Endometrial microvascular endothelial cells (primary cell): ENCODE data around the gene FALEC. TPM values are rescaled to one million over a fixed set of nuclear protein-coding genes. Genes with fewer than 3 reads are reported as not detected.
"Not testable (repeated sequence)": the region's sequence is repeated elsewhere in the genome, so short reads cannot be mapped to it uniquely, and the experiment has no call there.

ENCODE experiments used
- in situ Hi-C: cut with HindIII; loops from 2 replicates; pipeline ENCODE4 v1.10.0; 2017; ENCODE audit warnings: low sequenced_read_pairs, low pct_unique_long_range_greater_than_20kb; ENCODE audit errors: inconsistent ontology term
- total RNA-seq: library from RNA; depleted of rRNA; stranded (reverse); fragments of >200 nt; gene quantifications from one replicate; pipeline ENCODE4 v1.2.3, GENCODE V29; 2015; ENCODE audit errors: inconsistent ontology term

The FALEC gene
- total RNA-seq, 1 donor from 2014 or later = not detected

DNA sequence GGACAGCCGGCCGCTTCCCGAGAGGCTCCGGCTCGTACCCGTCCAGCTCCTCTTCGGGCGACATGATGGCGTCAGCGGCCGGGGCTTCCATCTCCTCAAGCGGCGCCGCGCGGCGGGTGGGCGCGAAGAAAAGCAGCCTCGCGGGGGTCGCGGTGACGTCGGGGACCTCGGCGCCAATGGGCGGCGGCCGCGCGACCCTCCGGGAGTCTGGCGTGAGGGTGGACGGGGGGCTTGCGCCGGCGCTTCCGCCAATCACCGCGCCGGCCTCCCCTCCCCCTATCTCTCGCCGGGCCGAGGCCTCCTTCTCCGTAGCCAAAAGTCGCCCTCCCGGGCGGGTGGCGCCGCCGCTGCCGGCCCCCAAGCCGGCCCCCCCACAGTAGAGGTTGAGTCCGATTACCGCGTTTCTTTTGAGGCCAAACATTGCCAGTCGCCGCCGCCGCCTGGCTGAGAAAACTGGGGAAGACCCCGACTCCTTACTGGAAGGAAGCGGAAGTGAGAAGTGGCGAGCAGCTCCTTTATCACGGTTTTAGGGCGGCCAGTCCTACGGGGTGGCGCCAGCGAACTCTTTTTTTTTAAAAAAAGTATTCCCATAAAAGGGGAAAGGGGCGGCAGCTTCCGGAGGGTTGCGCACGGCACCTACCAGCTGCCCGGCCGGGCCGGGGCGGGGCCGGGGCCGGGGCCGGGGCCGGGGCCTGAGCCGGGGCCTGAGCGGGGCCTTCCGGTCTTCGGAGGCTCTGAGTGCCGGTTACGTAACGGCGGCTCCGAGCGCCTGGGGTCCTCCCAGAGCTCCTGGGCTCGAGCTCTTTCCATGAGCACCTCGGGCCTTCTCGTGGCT lies 63.8 kb downstream of the FALEC start, which contains the start of gene MCL1:
Gene MCL1 (minus strand): TSS at position 501 of the 835 bp plus-strand sequence. CDS start 80 bp downstream, at position 421.
- in situ Hi-C loops = no loop called here

DNA sequence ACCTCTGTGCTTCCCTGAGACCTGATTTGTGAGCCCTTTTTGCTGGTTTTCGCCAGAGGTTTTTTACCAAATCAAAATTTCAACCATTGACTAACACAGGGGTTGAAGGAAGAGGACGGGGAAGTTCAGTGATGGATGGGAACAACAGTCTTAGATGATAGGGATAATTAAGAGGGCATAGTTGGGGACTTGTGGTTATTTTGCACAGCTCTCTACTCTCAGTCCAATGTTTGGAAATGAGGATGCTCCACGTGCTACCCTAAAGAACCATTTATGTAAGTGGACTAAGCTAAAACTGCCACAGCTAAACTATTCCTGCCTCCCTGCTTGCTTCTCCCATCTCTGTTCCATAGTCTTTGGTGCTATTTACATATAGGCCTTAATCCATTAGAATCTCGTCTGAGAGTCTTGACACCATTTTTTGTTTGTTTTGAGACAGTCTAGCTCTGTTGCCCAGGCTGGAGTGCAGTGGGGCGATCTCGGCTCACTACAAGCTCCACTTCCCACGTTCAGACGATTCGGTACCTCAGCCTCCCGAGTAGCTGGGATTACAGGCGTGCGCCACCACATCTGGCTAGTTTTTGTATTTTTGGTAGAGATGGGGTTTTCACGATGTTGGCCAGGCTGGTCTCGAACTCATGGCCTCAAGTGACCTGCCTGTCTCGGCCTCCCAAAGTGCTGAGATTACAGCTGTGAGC lies 64.5 kb downstream of the FALEC start:
- in situ Hi-C loops = no loop called here

DNA sequence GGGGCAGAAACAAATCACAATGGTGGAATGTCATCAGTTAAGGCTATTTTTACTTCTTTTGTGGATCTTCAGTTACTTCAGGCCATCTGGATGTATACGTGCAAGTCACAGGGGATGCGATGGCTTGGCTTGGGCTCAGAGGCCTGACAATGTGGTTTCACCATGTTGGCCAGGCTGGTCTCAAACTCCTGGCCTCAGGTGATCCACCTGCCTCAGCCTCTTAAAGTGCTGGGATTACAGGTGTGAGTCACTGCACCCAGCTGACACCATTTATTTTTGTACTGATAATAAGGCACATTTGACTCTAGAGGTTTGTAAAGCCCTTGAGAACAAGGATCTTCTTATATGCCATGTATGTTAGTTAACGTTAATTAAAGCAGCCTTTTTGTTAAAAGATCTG lies 65.4 kb downstream of the FALEC start:
- in situ Hi-C loops = not testable (repeated sequence)

DNA sequence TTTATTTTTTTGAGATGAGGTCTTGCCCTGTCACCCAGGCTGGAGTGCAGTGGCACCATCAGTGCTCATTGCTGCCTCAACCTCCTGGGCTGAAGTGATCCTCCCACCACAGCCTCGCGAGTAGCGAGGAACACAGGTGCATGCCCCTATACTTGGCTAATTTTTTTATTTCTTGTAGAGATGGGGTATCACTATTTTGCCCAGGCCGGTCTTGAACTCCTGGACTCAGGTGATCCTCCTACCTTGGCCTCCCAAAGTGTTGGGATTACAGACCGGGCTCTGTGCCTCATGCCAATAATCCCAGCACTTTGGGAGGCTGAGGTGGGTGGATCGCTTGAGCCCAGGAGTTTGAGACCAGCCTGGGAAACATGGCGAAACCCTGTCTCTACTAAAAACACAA lies 65.9 kb downstream of the FALEC start:
- in situ Hi-C loops = not testable (repeated sequence)

DNA sequence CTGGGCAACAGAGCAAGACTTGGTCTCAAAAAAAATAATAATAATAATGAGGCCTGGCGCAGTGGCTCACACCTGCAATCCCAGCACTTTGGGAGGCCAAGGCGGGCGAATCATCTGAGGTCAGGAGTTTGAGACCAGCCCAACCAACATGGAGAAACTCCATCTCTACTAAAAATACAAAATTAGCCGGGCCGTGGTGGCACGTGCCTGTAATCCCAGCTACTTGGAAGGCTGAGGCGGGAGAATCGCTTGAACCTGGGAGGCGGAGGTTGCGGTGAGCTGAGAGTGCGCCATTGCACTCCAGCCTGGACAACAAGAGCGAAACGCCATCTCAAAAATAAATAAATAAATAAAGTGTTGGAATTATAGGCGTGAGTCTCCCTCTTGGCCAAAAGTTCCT lies 66.4 kb downstream of the FALEC start:
- in situ Hi-C loops = not testable (repeated sequence)

DNA sequence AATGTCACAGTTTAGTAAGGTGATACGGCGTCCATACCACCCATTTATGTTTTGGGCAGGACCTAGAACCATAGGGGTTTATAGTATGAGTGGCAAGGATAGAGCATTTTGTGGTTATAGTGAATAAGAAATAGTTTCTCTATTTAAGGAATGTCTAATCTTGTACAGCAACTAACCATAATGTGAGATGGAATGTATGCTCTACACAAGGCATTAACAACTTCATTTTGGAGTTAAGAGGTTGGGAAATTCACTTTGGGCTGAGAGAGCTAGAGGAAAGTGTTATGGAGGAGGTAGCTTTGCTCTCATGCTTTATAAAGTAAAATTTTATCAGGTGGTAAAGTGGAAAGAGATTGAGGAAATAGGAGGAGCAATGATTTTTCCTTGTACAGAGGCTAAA lies 66.8 kb downstream of the FALEC start:
- in situ Hi-C loops = no loop called here

Other genes starting within 250 kb of the FALEC start
- 195 TPM for gene APH1A, start 246.7 kb upstream of the FALEC start, total RNA-seq
- gene C1orf54, start 243.0 kb upstream of the FALEC start, total RNA-seq = 20.0 TPM
- gene CIART, start 233.2 kb upstream of the FALEC start, total RNA-seq = 0.37 TPM
- 49.5 TPM for gene MRPS21, start 221.9 kb upstream of the FALEC start, total RNA-seq
- gene PRPF3, start 194.2 kb upstream of the FALEC start, total RNA-seq = 29.6 TPM
- 15.2 TPM for gene RPRD2, start 151.6 kb upstream of the FALEC start, total RNA-seq
- gene TARS2, start 28.3 kb upstream of the FALEC start, total RNA-seq = 12.5 TPM
- 5.8 TPM for gene ECM1, start 7.6 kb upstream of the FALEC start, total RNA-seq
- gene ADAMTSL4, start 33.7 kb downstream of the FALEC start, total RNA-seq = 1.8 TPM
- gene MCL1, start 63.9 kb downstream of the FALEC start, total RNA-seq = 382 TPM
- gene ENSA, start 113.9 kb downstream of the FALEC start, total RNA-seq = 250 TPM
- gene GOLPH3L, start 181.4 kb downstream of the FALEC start, total RNA-seq = 28.6 TPM
- not detected for gene HORMAD1, start 205.1 kb downstream of the FALEC start, total RNA-seq